Motor neuron (in vitro differentiated cells): ENCODE data around the gene IDS. TPM values are rescaled to one million over a fixed set of nuclear protein-coding genes. Genes with fewer than 3 reads are reported as not detected.
"Not testable (repeated sequence)": the region's sequence is repeated elsewhere in the genome, so short reads cannot be mapped to it uniquely, and the experiment has no call there.

ENCODE experiments used
- ATAC-seq, 8 experiments: fragments of 200-7000 bp; cut with Tn5 transposase; replicated peaks in 6 of 8; 2 replicates each; pipeline ENCODE4 v1.8.0; 2021; ENCODE audit warnings: mild to moderate bottlenecking in 8 of 8, moderate library complexity in 8 of 8
- H3K27ac ChIP-seq, 2 donors: fragments of 250-450 bp; sonication (Bioruptor Pico); 2 replicates each; pipeline ENCODE4 v1.9.0; 2021; ENCODE audit warnings: antibody characterized with exemption in 2 of 2, mild to moderate bottlenecking in 2 of 2, moderate library complexity in 1 of 2
- H3K4me1 ChIP-seq, 2 donors: fragments of 250-450 bp; sonication (Bioruptor Pico); replicated peaks in 1 of 2; 2 replicates each; pipeline ENCODE4 v1.6.1; 2021; ENCODE audit warnings: antibody characterized with exemption in 2 of 2, mild to moderate bottlenecking in 2 of 2, moderate library complexity in 1 of 2
- H3K4me3 ChIP-seq, 5 donors: fragments of 250-450 bp; sonication (Bioruptor Pico); 2 replicates each; pipeline ENCODE4 v1.9.0; 2021; ENCODE audit warnings: antibody characterized with exemption in 5 of 5, mild to moderate bottlenecking in 5 of 5, moderate library complexity in 4 of 5
- WGBS, 10 experiments: fragments of 450-650 bp; shearing (Covaris generic); methylation state at CpG; one replicate each; pipeline ENCODE4 v1.0.0; 2022; 5-methylcytosine and 5-hydroxymethylcytosine counted together
- in situ Hi-C, 9 experiments: fragments of 400-800 bp; cut with MboI; loops; one replicate each; pipeline ENCODE4 v1.15.0; 2021; ENCODE audit warnings: low sequenced_read_pairs in 9 of 9, low pct_unique_long_range_greater_than_20kb in 2 of 9; ENCODE audit not compliant: unreplicated experiment in 9 of 9
- total RNA-seq, 8 experiments: library from RNA; unstranded; fragments of 300-600 nt; gene quantifications; 2 replicates each; pipeline versions ENCODE4 v1.2.3 to v1.2.4, GENCODE V29; 2022

The IDS gene
- total RNA-seq, 8 experiments from 2014 or later: 6.5 to 112 (median 35.7) TPM

- in situ Hi-C loops: no loop called here
- 7 to 63% (median 39%) methylated on average over 2 to 9 of the region's 10 CpGs; no CpG with 5 or more reads in 3 of the 10 experiments for WGBS, 10 experiments
- Histone ChIP-seq H3K4me1 (peaks cover 6 to 8% of the 10 kb centered on the region in 2 donors), H3K27ac (peak overlapping the region; percentile 72 to 86), H3K4me3 (peak overlapping the region; percentile 49 to 63 (median 54))
- ATAC-seq: peak in 7 of 8 experiments; percentile 2 to 59 (median 41)
These were observed 736 bp downstream of the IDS start for GRCh38 chrX:149504226-149504914.

GRCh38 chrX:149503446-149503845 lies 1.7 kb downstream of the IDS start:
- peak overlapping the region in 4 of 5 donors; percentile 11 to 55 (median 30) for H3K4me3 ChIP-seq
- in situ Hi-C loops, H3K27ac ChIP-seq, H3K4me1 ChIP-seq: not testable (repeated sequence)
- no CpG with 5 or more reads among the region's 10 CpGs for WGBS, 10 experiments
- peak; percentile 14 to 72 (median 64) for ATAC-seq

- H3K4me1 ChIP-seq, H3K4me3 ChIP-seq, in situ Hi-C loops, ATAC-seq, H3K27ac ChIP-seq: not testable (repeated sequence)
- no CpG with 5 or more reads among the region's 5 CpGs for WGBS, 10 experiments
These were observed 2.2 kb downstream of the IDS start for GRCh38 chrX:149502923-149503322.

GRCh38 chrX:149499766-149500165 lies 5.3 kb downstream of the IDS start:
- H3K4me1 ChIP-seq: peaks cover 0 to 2% of the 10 kb centered on the region in 2 donors
- 42 to 49% methylated on average over 3 to 4 of the region's 5 CpGs; no CpG with 5 or more reads in 8 of the 10 experiments for WGBS, 10 experiments
- H3K4me3 ChIP-seq: no peak overlapping the region
- no peak for ATAC-seq
- H3K27ac ChIP-seq: no peak overlapping the region
- in situ Hi-C loops: loop anchor here in 1 of 9 experiments (25.0 kb wide), 1 partner anchor 1462 kb away; no protein-coding TSS in a partner anchor

GRCh38 chrX:149498767-149499166 lies 6.3 kb downstream of the IDS start:
- H3K4me3 ChIP-seq: no peak overlapping the region
- in situ Hi-C loops: loop anchor here in 1 of 9 experiments (25.0 kb wide), 1 partner anchor 1461 kb away; no protein-coding TSS in a partner anchor
- 37 to 100% (median 91%) methylated on average over 1 to 4 of the region's 4 CpGs; no CpG with 5 or more reads in 4 of the 10 experiments for WGBS, 10 experiments
- H3K27ac ChIP-seq: no peak overlapping the region
- H3K4me1 ChIP-seq: no peaks in the 10 kb centered on the region
- no peak for ATAC-seq

GRCh38 chrX:149497626-149498025 lies 7.5 kb downstream of the IDS start:
- ATAC-seq: peak in 2 of 8 experiments; percentile 38 to 45
- in situ Hi-C loops: loop anchor here in 1 of 9 experiments (25.0 kb wide), 1 partner anchor 1460 kb away; no protein-coding TSS in a partner anchor
- WGBS, 10 experiments: 100% methylated on average over 1 of the region's 2 CpGs; no CpG with 5 or more reads in 8 of the 10 experiments
- H3K4me3 ChIP-seq: no peak overlapping the region
- no peaks in the 10 kb centered on the region for H3K4me1 ChIP-seq
- H3K27ac ChIP-seq: no peak overlapping the region

- in situ Hi-C loops: loop anchor here in 1 of 9 experiments (25.0 kb wide), 1 partner anchor 1460 kb away; no protein-coding TSS in a partner anchor
- 86 to 100% methylated on average over 1 of the region's 1 CpG; no CpG with 5 or more reads in 8 of the 10 experiments for WGBS, 10 experiments
- Histone ChIP-seq H3K4me3 (no peak overlapping the region), H3K27ac (no peak overlapping the region), H3K4me1 (no peaks in the 10 kb centered on the region)
- no peak for ATAC-seq
These were observed 8.1 kb downstream of the IDS start for GRCh38 chrX:149497054-149497453.

- in situ Hi-C loops: loop anchor here in 1 of 9 experiments (25.0 kb wide), 1 partner anchor 1458 kb away; no protein-coding TSS in a partner anchor
- Histone ChIP-seq H3K4me3 (no peak overlapping the region), H3K27ac (no peak overlapping the region), H3K4me1 (no peaks in the 10 kb centered on the region)
- peak; percentile 62 to 90 (median 82) for ATAC-seq
- 67% methylated on average over 1 of the region's 5 CpGs; no CpG with 5 or more reads in 9 of the 10 experiments for WGBS, 10 experiments
These were observed 9.5 kb downstream of the IDS start for GRCh38 chrX:149495573-149496071.

- H3K4me3 ChIP-seq: no peak overlapping the region
- 35 to 100% methylated on average over 2 to 4 of the region's 4 CpGs; no CpG with 5 or more reads in 8 of the 10 experiments for WGBS, 10 experiments
- in situ Hi-C loops: loop anchor here in 1 of 9 experiments (25.0 kb wide), 1 partner anchor 1458 kb away; no protein-coding TSS in a partner anchor
- ATAC-seq: no peak
- H3K27ac ChIP-seq: no peak overlapping the region
- no peaks in the 10 kb centered on the region for H3K4me1 ChIP-seq
These were observed 10.1 kb downstream of the IDS start for GRCh38 chrX:149494844-149495565.

- in situ Hi-C loops: loop anchor here in 1 of 9 experiments (25.0 kb wide), 1 partner anchor 1457 kb away; no protein-coding TSS in a partner anchor
- ATAC-seq: no peak
- no peak overlapping the region for H3K4me3 ChIP-seq
- 50 to 100% methylated on average over 1 to 8 of the region's 13 CpGs; no CpG with 5 or more reads in 8 of the 10 experiments for WGBS, 10 experiments
- no peak overlapping the region for H3K27ac ChIP-seq
- H3K4me1 ChIP-seq: no peaks in the 10 kb centered on the region
These were observed 11.2 kb downstream of the IDS start for GRCh38 chrX:149493567-149494562.

- H3K4me1 ChIP-seq: no peaks in the 10 kb centered on the region
- in situ Hi-C loops: loop anchor here in 1 of 9 experiments (25.0 kb wide), 1 partner anchor 1455 kb away; no protein-coding TSS in a partner anchor
- H3K4me3 ChIP-seq: no peak overlapping the region
- WGBS, 10 experiments: 50% methylated on average over 1 of the region's 2 CpGs; no CpG with 5 or more reads in 9 of the 10 experiments
- no peak overlapping the region for H3K27ac ChIP-seq
- ATAC-seq: no peak
These were observed 13.3 kb downstream of the IDS start for GRCh38 chrX:149491812-149492211.

GRCh38 chrX:149490100-149490499 lies 15.0 kb downstream of the IDS start:
- in situ Hi-C loops: loop anchor here in 1 of 9 experiments (25.0 kb wide), 1 partner anchor 1453 kb away; no protein-coding TSS in a partner anchor
- Histone ChIP-seq H3K4me1 (no peaks in the 10 kb centered on the region), H3K4me3 (no peak overlapping the region), H3K27ac (no peak overlapping the region)
- peak in 1 of 8 experiments; percentile 13 for ATAC-seq
- 0 to 100% (median 66%) methylated on average over 1 to 3 of the region's 7 CpGs; no CpG with 5 or more reads in 7 of the 10 experiments for WGBS, 10 experiments
